ENCODE measurements around the gene CATSPERE. TPM values are rescaled to one million over a fixed set of nuclear protein-coding genes. Genes with fewer than 3 reads are reported as not detected.

The CATSPERE gene
- total and polyA plus RNA-seq, 2 donors (not counting 3 experiments of a cell fraction or from before 2014, with no cell fraction given), result 0.61 to 1.9 TPM

GRCh38 chr1:244652623-244653438 lies 191.8 kb downstream of the CATSPERE start, which contains the start of gene DESI2:
DESI2 (plus strand) TSS chr1:244653126; CDS start chr1:244653314, 188 bp downstream.
- BruUV-seq (replicated peaks), result no TSS peak
- TF ChIP-seq POLR2A (IDR thresholded peaks at IDR 0.05; ENCODE audit: low read depth, low read length), result peak; percentile 96
- TF ChIP-seq CTCF (IDR thresholded peaks at IDR 0.05; ENCODE audit: extremely low read depth in 1 of 2, insufficient read depth in 1 of 2, low read depth in 1 of 2, low read length in 2 of 2), result peak; percentile 31 to 54
- no peak for TF ChIP-seq EZH2 (IDR thresholded peaks at IDR 0.05; ENCODE audit: borderline replicate concordance, low read depth, low read length, severe bottlenecking)
- TF ChIP-seq JUN (IDR thresholded peaks at IDR 0.05; ENCODE audit: borderline replicate concordance, insufficient read depth, insufficient read length, low read depth), result no peak
- no peak for TF ChIP-seq MYC (IDR thresholded peaks at IDR 0.05; ENCODE audit: low read depth, low read length)
- TF ChIP-seq POLR2AphosphoS5 (IDR thresholded peaks at IDR 0.05; ENCODE audit: insufficient read depth, low read depth, low read length), result peak; percentile 94
- TF ChIP-seq FOS (IDR thresholded peaks at IDR 0.05; ENCODE audit: borderline replicate concordance, insufficient read depth, low read length), result no peak
- TF ChIP-seq MAX (IDR thresholded peaks at IDR 0.05; ENCODE audit: insufficient read depth, insufficient read length), result peak; percentile 58
- TF ChIP-seq GATA2 (IDR thresholded peaks at IDR 0.05; ENCODE audit: insufficient read depth, insufficient read length, low read depth, low read length), result no peak
- Histone ChIP-seq H3K9me3 (replicated peaks; ENCODE audit: control insufficient read depth, insufficient read depth, low read length) (no peaks in the 10 kb centered on the region), H3K9me1 (replicated peaks; ENCODE audit: control insufficient read depth, extremely low read depth, insufficient read depth, low read length) (no peaks in the 10 kb centered on the region), H3K27ac (ENCODE audit: insufficient read depth, low read depth, low read length) (peak within 1 kb of the TSS; percentile 83), H3K4me3 (replicated peaks in 1 of 3; ENCODE audit: insufficient read depth in 1 of 3, low read depth in 1 of 3, low read length in 3 of 3) (peak within 1 kb of the TSS; percentile 58 to 98 (median 90)), H2AFZ (ENCODE audit: low read depth, low read length) (peak within 1 kb of the TSS; percentile 100), H3K27me3 (ENCODE audit: control insufficient read depth in 2 of 2, insufficient read depth in 2 of 2, low read length in 2 of 2) (peaks cover 2 to 3% of the 10 kb centered on the region in 2 experiments), H3K36me3 (ENCODE audit: control insufficient read depth in 2 of 2, extremely low read depth in 1 of 2, insufficient read depth in 2 of 2, low read length in 2 of 2) (peaks cover 1 to 5% of the 10 kb centered on the region in 2 experiments), H4K20me1 (replicated peaks; ENCODE audit: control insufficient read depth, extremely low read depth, insufficient read depth, low read length) (no peaks in the 10 kb centered on the region), H3K4me2 (ENCODE audit: insufficient read depth, low read length) (peak within 1 kb of the TSS; percentile 99), H3K4me1 (ENCODE audit: control insufficient read depth, extremely low read depth, insufficient read depth, low read length) (peaks cover 16% of the 10 kb centered on the region), H3K79me2 (ENCODE audit: control insufficient read depth, insufficient read depth, low read length) (peaks cover 43% of the 10 kb centered on the region), H3K9ac (replicated peaks; ENCODE audit: extremely low read depth, insufficient read depth, low read length) (peak within 1 kb of the TSS; percentile 82)
- peak; percentile 99 for DNase-seq (ENCODE audit: low read depth, low spot score)
- CTCF ChIA-PET, result interaction anchor here (0.5 to 2.2 kb wide), 10 partner anchors 13 to 390 kb away, joined by 3 to 17 read pairs (median 4); a partner anchor contains a TSS
- POLR2A ChIA-PET, result interaction anchor here (0.5 to 1.1 kb wide), 3 partner anchors 53 to 672 kb away, joined by 3 to 16 read pairs (median 9); no protein-coding TSS in a partner anchor
- FAIRE-seq, result peak; percentile 93
- intact Hi-C loops (cut with micrococcal nuclease) (loop anchor here (1.0 to 5.0 kb wide), 9 partner anchors 50 to 439 kb away; partner anchors contain the start of gene COX20), dilution Hi-C loops (cut with MboI; ENCODE audit: extremely low pct_ligation_motif_present, low sequenced_read_pairs) (no loop called here)

All from endothelial cell of umbilical vein (primary cell).